HG03571 (cell line): Measurements from ENCODE around the gene C11orf86.
"Not testable (repeated sequence)": the region's sequence is repeated elsewhere in the genome, so short reads cannot be mapped to it uniquely, and the experiment has no call there.

Experiments
- ATAC-seq: cut with Tn5 transposase; IDR thresholded peaks from one replicate; pipeline ENCODE4 v1.9.1; 2021; ENCODE audit not compliant: unreplicated experiment

C11orf86 gene, protein sequence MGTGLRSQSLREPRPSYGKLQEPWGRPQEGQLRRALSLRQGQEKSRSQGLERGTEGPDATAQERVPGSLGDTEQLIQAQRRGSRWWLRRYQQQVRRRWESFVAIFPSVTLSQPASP

DNA sequence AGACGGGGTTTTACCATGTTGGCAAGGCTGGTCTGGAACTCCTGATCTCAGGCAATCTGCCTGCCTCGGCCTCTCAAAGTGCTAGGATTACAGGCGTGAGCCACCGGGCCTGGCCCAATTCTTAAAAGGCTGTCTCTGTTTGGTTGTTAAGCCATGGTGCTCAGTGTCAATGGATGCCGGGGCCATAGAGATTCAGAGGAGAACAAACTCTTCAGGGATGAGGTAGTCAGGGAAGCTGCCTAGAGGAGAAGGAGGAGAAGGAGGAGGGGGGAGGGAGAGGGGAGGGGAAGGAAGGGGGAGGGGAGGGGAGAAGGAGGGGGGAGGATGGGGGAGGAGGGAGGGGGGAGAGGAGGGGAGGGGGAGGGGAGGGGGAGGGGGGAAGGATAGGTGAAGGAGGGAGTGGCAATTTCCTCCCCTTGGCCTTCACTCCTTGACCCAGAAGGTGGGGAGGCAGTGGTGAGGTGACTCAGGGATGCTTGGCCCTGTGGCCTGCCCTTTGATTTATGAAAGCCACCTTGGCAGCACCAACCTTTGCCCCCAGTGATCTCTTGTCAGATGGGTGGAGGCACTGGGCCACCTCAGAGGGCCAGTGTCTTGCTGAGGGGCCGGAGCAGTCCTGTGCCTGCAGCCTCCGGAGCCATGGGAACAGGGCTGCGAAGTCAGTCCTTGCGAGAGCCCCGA is at the start of gene C11orf86:
Gene C11orf86 (plus strand): TSS at position 581 of the 681 bp plus-strand sequence. CDS start 59 bp downstream, at position 640.
- ATAC-seq = no peak

DNA sequence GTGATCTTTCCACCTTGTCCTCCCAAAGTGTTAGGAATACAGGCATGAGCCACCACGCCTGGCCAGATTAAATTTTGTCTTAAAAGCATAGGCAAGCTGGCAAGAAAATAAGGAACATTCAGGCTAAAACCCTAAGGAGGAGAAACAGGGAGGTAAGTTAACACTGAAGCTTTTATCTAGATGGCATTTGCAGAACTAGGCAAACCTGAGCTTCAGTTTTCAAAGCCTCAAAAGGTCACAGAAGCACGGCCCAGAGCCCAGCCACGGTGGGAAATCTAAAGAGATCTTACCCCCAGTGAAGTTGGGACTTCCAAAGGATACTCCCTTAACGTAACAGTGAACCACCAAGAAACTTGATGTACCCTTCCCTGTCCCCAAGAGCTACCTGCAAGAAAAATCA is 45.4 kb upstream of the C11orf86 start:
- ATAC-seq = no peak

DNA sequence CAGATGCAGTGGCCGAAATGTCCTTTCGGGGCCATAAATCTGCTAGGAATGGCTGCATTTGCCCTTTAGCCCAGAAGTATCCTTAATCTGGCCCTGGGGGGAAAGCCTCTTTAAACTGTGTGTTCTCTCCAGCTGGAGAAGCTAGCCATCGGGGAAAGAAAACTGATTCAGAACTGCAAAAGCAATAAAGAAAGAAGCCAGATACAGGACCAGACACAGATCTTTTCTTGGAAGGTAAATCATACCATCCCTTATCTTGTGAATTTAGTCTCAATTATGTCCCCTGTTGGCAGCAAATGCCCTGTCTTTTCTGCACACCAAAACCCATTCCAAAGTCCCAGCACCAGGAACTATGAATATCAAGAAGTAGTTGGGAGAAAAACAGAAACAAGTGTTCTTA is 42.6 kb upstream of the C11orf86 start:
- ATAC-seq = no peak

DNA sequence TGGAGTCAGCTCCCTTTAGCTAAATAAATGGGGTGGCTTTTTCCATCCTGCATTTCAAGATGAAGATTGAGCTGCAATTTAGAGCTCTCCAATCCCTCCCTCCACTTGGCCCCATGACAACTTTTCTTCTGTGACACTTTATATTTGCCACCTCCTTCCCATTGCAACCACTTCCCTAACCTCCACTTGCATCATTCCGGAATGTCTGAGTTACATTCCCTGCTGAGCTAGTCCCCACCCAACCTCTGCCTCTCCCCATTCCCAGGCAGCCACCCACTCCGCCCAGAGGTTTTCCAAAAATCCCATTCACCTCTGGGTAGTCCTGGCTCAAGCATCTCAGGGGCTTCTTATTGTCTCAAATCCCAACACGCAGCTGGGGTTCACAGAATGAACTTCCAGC is 41.6 kb upstream of the C11orf86 start:
- ATAC-seq = no peak

DNA sequence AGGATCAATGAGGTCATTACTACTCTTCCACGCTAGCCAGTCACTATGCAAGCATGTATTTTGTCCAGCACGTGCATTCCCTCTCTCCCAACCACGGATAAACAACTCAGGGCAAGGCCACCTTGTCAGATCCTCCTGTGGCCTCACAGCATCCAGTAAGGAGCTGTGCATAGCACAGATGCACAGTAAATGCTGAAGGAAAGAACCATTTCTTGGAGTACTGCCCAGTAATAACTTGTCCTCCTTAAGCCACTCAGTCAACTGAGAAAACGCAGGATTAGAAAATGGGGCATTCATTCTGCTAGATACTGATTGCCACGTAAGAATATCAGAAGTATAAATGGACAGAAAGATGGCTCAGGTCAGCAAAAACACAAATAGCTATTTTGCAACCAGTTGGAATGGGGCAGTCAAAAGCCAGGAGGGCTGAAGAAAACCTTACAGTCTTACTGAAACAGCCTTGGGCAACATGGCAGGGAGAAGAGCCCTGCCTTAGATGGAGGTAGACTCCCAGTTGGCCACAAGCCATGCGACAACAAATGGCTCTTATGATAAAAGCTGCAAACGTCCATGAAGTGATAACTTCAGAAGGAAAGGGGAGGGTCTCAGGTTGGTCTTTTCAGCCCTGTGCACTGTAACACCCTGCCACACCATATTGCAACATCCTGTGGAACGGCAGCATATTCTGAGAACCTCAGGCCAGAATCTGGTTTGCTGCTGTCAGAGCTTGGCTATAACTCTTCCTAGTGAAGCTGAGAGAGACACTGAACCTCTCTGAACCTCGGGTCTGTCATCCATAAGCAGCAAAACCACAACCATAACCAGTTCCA is 39.9 kb upstream of the C11orf86 start:
- no peak for ATAC-seq

DNA sequence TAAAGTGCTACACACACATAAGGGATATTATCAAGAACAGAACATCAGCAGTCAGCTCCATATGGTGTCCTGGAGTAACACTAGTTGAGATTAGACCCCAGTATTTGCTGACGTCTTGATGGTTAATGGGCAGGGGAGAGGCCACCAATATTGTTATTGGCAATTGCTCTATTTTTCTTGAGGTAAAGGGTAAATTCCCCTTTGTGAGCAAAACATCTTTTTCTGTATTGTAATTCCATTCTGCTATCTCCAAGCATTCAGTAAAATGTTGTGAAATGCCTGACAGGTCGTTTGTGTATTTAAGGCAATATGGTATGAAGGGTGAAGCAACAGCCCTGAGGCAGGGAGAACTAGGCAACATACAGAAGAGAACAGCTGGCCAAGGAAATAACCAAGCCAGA is 38.8 kb upstream of the C11orf86 start:
- ATAC-seq = no peak

DNA sequence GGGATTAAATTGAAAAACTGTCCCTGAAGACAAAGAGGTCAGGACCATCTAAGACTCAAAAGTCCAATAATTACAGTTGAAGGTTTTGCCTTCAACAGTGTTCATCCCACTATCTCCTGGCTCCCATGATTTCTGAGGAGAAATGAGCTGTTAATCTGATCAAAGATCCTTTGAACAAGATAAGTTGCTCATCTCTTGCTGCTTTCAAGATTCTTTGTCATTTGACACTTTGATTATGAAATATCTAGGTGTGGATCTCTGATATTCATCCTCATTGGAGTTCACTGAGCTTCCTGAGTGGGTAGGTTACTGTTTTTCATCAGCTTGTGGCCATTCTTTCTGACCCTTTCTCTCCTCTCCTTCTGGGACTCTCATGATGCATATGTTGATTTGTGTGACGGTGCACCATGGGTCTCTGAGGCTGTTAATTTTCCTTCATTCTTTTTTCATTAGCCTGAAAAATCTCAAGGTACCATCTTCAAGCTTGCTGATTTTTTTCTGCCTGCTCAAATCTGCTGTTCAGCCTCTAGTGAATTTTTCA is 37.8 kb upstream of the C11orf86 start:
- no peak for ATAC-seq

DNA sequence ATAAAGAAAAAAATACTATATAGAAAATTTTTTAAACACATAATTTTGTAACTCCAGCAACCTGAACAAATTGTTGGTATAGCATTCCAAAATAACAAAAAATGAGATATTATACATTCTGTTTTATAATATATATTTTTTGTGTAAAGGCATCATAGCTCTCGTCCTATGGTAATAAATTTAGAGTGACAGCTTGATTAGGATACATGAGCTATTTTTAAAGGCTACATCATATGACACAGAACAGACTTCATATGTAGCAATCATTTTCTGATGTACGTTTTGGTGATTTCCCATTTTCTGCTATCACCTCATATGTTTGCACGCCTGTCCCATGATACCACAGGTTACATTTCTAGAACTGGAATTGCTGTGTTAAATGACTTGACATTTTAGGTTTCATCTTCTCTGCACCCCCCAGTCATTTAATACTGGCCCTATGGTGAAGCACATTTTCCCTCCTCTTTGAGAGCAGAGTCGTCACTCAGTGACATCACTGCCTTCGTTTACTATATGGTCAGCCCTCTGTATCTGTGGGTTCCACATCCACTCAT is 36.4 kb upstream of the C11orf86 start:
- ATAC-seq = no peak

DNA sequence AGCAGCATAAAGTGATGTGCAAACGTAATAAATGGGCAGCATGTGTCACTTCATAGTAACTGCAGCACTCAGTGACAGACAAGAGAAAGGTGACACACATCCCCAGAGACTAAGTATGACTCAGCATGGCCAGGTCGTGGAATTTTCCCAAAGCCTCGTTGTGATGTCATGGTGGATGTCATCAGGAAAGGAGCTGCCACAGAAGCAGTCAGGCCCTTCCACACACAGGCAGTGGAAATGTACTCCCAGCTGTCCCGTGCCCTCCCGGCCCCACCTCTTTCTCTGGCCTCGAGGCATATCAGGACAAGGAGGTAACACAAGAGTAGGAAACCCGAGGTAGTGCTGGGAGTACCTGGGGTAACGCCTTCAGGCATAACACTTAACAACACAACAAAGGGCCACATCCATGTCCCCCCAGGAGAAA is 25.0 kb upstream of the C11orf86 start:
- ATAC-seq = no peak

DNA sequence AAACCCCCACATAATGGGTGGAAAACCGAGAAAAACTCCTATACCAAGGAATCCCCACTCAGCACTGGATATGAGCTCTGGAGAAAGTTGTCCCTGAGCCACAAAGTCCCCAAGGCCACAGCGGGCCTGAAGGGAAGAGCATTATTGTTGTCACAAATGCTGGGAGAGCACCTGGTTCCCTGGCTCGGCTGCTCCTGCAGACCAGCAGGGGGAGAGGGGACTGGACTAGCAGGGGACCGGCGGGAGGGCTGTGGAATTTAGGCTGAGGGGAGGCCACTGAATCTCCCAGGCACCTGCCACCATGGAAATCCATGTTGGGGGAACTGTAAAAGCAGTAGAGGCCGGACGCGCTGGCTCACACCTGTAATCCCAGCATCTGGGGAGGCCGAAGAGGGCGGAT is 24.0 kb upstream of the C11orf86 start:
- no peak for ATAC-seq

DNA sequence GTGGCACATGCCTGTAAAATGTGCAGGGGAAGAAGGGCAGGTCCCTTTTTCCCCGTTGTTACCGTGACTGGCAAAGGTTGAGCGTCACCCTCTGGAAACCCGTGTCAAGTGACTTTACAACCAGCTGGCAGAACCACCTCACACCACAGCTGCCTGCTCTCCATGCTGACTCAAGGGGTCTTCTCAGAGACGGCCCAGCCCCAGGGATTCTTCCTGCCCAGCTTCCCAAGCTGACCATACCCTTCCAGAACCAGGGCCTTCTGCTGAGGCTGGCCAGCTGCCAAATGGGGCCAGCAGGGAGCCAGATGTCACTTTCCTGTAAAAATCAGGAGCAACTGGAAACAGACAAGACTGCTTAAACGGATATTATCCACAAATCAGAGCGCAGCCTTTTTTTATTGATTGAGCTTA is 23.2 kb upstream of the C11orf86 start:
- ATAC-seq = no peak

DNA sequence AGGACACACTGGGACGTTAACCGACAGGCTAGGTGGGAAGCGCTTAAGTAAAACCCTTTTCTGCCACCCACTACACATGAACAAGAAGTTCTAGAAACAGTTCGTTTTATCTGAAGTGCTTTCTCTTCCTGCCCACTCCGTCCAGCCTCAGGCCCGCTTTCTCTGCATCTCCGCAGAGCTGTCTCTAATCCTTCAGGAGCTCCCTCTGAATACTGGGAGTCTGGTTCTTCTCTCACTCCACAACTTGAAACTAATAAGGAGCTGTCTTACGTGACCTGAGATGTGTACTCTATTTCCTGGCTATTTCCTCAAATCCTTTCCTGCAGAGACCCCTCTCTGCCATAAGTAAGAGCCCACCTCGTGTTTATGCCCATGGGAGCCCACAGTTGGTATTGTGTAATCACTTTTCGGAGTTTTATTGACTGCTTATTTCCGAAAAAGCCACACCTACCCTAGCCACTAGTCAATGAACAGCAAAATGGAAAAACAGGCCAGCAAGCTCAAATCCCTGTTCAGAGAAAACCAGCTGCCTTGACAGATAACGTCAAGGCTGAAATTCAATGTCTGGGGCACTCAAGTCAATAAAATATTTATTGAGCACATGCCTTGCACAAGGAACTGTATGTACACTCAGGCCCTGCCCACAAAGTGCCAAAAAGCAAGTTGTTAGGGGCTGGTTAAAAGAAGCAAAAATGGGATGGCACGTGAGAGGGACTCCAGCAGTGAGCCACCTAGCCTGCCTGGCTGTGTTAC is 21.8 kb upstream of the C11orf86 start:
- ATAC-seq = no peak

DNA sequence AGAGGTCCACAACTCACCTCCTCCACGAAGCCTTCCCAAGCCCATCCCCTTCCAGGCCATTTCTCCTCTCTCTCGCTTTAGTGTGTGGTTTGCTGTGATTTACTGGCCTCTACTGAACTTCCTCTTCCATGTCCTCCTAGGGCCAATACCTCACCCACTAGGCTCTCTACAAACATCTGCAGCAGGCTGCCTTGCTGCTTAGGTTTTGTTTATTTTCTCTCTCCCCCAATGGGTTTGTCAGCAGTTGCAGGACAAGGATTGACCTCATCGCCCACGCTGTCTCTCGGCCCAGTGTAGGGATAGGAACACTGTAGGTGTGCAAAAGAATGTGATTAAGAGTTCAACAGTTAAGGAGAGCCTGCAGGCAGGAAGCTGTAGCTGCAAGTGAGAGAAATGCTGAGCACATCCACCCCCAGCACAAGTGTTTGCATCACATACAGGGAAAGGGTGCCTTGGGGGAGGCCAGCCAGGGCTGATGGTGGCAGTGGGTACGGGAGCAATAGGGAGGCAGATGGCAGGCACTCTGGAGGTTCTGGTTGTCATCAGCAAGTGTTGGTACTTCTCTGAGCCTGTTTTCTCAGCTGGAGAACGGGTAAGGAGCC is 18.3 kb upstream of the C11orf86 start:
- ATAC-seq = no peak

DNA sequence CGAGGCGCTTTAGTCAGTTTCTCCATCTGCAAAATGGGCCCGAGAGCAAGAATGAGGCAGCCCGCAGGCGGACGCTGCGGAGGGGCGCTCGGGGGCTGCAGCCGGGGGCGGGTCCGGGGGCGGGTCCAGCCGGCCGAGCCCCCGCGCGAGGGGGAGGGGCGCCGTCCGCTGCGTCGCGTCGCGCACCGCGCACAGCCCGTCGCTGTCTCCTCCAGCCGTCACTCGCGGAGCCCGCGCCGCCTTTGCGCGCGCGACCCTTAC is 17.2 kb upstream of the C11orf86 start:
- ATAC-seq = no peak

DNA sequence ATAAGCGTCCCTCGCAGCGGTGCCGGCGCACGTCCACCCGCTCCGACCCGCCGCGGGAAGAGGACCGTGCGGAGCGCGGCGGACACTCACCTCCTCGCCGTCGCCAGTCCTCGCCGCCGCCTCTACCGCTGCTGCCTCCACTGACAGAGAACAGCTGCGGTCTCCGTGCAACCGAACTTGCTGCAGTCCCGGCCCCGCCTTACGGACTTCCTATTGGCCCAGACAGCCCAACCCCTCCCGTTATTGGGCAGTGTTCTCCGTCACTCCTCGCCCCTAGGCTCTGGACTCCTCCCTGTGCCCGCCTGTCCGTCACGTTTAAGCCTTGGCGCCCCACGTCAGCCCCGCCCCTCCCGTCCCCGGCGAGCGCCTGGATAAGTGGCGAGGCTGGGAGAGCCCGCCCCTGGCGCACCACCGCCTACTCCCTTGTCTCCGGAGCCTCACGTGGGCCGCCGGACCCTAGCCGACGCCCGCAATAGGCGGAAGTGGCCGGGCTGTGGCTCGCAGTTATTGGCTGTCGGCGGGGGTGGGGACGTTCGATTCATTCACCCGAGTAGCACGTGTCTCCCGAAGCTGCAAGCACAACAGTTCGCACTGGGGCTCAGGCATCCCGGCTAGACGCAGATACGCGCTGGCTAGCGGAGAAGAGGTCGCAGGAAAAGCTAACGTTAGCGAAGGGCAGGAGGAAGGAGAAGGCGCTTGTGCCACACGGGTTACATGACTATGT is 16.7 kb upstream of the C11orf86 start, which contains the start of gene PC:
Gene PC (minus strand): TSS at position 152 of the 724 bp plus-strand sequence. CDS start 86,224 bp downstream, outside the sequence.
- peak; percentile 85 for ATAC-seq

DNA sequence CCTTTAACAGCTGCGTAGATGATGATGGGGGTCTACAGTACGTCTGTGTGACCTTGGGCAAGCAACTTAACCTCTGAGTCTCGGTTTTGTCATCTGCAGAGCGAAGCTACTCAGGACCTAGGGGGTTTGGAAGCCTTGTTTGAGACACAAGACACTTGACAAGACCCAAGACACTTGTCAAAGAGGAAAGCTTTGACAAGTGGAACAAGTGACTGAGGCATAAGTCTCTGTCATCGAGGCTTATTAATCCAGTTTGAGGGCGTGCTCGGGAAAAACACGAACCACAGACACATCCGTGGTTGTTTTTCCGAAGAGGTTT is 16.2 kb upstream of the C11orf86 start:
- no peak for ATAC-seq

DNA sequence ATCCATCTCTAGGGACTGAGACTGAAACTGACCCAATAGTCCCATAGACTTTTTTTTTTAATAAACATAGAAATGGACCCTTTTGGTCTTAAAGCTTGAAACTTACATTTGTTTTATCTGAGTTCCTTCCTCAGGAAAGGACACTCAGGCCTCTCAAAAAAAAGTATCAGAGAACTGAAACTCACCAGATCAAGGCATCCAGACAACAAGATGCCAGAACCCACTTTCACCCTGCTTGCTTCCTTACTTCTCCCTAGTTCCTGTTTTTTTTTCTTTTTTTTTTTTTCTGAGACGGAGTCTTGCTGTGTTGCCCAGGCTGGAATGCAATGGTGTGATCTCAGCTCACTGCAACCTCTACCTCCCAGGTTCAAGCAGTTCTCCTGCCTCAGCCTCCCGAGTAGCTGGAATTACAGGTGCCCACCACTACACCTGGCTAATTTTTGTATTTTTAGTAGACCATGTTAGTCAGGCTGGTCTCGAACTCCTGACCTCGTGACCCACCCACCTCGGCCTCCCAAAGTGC is 13.4 kb upstream of the C11orf86 start:
- not testable (repeated sequence) for ATAC-seq

DNA sequence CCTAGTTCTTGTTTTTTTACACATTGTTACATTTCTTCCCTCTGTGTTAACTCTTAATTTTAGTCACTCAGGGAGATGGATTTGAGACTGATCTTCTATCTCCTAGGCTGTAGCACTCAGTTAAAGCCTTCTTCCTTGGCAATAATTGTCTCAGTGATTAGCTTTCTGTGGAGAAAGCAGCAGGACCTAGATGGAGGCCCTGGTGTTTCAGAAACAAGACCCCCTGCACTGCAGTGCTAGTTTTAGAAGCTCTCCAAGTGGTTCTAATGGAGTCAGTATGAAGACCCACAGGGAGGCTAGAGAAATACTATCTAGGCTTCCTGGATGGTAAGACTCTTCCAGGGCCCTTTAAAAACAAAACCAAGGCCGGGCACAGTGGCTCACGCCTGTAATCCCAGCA is 12.9 kb upstream of the C11orf86 start:
- ATAC-seq = no peak

DNA sequence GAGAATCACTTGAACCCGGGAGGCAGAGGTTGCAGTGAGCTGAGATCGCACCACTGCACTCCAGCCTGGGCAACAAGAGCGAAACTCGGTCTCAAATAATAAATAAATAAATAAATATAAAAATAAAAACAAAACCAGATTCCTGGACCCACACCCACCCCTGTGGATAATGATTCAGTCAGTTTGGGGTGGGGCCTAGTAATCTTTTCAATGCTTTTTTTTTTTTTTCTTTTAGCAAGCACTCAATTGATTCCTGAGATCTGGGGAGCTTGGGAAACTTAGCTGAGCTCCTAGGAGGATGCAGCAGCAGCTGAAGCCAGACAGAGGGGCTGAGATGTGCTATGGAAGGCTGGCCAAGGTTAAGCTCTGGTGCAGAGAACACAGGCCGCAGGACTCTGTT is 12.3 kb upstream of the C11orf86 start:
- no peak for ATAC-seq

DNA sequence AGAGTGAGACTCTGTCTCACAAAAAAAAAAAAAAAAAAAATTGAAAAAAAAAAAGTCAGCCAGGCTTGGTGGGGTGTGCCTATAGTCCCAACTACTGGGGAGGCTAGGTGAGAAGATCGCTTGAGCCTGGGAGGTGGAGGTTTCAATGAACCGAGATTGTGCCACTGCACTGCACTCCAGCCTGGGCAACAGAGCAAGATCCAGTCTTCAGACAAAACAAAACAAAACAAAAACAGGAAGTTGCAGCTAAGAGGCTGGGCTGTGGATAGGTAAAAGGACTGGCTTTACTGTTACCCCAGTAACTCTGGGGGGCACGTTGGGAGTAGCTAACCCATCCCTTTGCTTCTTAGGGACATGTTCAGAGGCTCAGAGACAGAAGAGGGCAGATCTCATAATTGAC is 10.6 kb upstream of the C11orf86 start:
- no peak for ATAC-seq
